CD4-positive, alpha-beta T cell treated with Interleukin-6 for 4 hours (primary cell): ENCODE measurements around the gene SLC25A15.

Experiments
- DNase-seq: peaks from one replicate; pipeline ENCODE4 v3.0.0-alpha.2; 2020; ENCODE audit warnings: mixed read lengths

The SLC25A15 gene

GRCh38 chr13:40789275-40790153, at the start of gene SLC25A15:
Gene SLC25A15 (plus strand): TSS chr13:40789611. CDS start chr13:40793227, 3,616 bp downstream.
- DNase-seq = peak; percentile 80

DNA sequence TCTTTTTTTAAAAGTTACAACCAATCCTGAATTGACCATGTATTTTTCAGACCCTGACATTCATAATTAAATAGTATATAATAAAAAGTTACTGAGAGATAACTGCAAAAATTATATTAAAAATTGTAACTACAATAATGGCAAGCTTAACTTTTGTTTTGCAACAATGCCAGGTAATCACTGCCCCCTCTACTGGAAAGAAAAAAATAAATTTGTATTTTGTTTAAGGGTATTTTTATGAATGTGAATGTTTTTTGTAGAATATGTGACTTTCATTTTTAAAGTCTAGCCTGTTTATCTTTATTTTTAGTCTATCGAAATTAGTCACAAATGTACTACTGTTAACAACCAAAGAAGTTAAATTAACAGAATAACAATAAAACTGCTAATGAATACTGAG, 40.1 kb upstream of the SLC25A15 start:
- DNase-seq = no peak

GRCh38 chr13:40755082-40755700, 34.2 kb upstream of the SLC25A15 start:
- no peak for DNase-seq

GRCh38 chr13:40756042-40756441, 33.4 kb upstream of the SLC25A15 start:
- no peak for DNase-seq

DNA sequence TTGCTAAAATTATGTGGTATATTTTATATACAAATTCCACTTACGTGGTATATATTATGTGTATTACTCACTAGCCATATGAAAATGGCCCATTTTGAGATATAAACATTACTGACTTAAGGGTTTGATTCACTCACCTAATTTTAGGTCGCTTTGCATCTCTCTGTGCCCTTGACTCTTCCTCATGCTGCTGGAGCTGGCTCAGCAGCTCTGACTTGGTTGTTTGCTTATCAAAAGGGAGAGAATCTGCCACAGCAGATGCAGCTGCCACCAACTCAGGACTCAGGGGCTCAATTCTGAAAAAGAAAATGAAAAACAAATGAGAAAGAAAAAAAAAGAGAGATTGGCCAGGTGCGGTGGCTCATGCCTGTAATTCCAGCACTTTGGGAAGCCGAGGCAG, 30.6 kb upstream of the SLC25A15 start:
- DNase-seq = no peak

GRCh38 chr13:40762849-40763248, 26.6 kb upstream of the SLC25A15 start:
- no peak for DNase-seq

DNA sequence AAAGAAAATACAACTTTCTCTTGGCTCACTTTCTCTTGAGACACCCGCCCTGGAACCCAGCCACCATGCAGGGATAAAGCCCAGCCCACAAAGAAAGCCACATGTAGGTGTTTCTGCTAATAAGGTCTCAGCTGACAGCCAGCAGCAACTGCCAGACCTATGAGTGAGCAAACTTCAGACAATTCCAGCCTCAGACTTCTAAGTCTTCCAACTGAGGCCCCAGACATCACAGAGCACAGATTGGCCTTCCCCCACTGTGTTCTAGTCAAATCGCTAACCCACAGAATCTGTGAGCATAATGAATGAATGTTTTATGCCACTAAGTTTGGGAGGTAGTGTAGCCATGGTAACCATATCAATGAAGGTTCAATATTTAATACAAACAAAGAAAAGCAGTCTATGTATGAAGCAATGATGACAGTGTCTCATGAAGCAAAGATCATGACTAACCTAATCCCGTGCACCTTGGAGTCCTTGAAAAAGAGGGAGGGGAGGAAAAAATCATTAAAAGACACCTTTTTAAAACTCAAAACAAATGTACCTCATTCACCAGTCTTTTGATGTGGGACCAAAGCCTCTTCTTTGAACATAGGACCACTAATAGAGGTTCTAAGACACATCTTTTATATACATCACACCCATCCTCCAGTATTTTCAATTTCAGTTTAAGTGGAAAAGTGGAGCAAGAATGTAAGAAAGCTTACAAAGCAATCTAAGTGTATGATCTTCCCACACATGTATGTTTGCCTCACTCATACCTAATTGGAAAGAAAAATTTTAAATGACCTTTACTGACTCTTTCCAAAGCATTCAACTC, 24.6 kb upstream of the SLC25A15 start:
- peak; percentile 33 for DNase-seq

DNA sequence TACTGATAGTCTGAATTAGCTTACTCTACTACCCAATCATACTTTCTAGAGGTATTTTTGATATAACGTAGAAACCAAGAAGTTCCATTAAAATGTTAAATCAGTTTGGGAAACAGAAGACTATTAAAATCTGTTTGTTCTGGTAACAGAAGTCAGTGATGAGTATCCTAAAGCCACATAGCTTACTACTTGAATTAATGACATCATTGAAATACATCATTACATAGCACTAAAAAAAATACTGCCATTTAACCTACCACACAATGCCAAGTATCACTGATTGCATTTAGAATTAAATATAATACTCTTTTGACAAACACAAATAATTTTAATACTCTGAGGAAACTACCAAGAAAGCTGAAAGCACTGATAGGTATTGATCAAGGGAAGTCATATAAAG, 23.8 kb upstream of the SLC25A15 start:
- no peak for DNase-seq

- DNase-seq = no peak
These were observed 19.4 kb upstream of the SLC25A15 start for GRCh38 chr13:40769970-40770369.

GRCh38 chr13:40770609-40770933, 18.8 kb upstream of the SLC25A15 start:
- DNase-seq = no peak

GRCh38 chr13:40770934-40771618, 18.3 kb upstream of the SLC25A15 start, which contains the start of gene MRPS31:
Gene MRPS31 (minus strand): TSS chr13:40771190. CDS start chr13:40771136, 54 bp downstream.
- peak; percentile 95 for DNase-seq

- DNase-seq = no peak
These were observed 16.5 kb upstream of the SLC25A15 start for GRCh38 chr13:40772765-40773473.

GRCh38 chr13:40774672-40775071, 14.7 kb upstream of the SLC25A15 start:
- no peak for DNase-seq

GRCh38 chr13:40776232-40776631, 13.2 kb upstream of the SLC25A15 start:
- DNase-seq = peak; percentile 60

GRCh38 chr13:40776681-40777165, 12.7 kb upstream of the SLC25A15 start:
- peak; percentile 88 for DNase-seq

DNA sequence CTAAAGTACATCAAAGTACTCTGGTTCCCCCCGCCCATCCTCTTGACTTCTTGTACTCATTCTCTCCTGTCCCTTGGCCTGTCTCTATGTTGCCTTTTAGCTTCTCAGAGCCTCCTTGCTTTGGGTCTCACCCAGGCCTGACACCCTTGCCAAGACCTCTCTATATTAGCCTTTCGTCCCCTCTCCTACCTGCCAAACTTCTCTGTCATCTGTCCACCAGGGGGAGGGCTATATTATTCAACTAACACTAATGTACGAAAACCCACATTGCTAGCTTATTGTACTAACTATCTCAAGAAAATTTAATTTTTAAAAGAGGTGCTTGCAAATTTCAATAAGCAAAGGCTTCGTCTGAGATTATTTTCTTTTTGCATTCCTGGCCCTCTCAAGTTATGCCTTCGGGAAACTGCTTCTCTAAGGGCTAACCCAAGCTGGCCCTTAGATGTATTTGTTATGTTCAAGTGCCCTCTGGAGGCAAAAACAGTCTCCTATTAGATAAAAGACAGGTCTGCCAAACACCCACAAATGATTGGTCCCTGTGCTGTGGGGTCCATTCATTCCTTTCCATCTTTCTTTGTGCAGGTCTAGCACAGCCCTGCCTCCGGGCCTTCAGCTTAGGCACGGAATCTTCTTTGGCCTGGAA, 12.1 kb upstream of the SLC25A15 start:
- peak; percentile 56 for DNase-seq

GRCh38 chr13:40777809-40778175, 11.6 kb upstream of the SLC25A15 start:
- DNase-seq = no peak

DNA sequence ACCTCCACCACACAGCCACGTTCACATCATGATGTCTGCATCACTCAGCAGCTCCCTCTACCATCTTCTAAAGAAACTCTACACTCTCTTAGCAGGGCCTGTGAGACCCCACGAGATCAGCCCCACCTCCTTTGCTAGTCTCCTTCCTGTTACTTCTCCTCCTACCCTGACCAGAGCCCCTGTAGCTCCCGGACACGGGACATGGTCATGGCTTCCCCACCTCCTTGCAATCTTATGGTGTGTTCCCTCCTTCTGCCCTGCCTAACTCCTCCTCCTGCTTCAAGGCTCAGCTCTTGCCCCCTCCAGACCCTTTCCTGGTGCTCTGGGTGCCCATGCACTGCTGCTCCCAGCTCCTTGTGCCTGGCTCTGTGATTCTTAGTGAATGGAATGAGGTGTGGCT, 10.4 kb upstream of the SLC25A15 start:
- DNase-seq = no peak

DNA sequence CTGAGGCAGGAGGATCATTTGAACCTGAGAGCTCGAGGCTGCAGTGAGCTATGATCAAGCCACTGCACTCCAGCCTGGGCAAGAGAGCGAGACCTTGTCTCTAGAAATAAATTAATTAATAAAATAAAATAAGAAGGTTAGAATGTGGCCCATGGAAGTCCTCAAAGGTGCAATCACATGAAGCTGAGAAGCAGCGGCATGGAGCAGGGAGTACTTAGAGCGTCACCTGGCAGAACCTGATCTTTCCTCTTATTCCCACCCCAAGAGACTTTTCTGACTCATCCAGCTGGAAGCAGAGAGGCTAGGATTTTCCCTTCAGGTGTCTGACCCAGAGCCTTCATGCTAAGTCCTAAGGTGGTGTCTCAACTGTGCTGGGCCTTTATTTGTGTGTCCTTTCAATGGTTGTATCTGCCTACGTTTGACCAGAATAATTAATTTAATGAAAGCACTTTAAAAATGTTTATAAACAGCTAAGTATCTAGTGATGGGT, 9.6 kb upstream of the SLC25A15 start:
- DNase-seq = no peak

DNA sequence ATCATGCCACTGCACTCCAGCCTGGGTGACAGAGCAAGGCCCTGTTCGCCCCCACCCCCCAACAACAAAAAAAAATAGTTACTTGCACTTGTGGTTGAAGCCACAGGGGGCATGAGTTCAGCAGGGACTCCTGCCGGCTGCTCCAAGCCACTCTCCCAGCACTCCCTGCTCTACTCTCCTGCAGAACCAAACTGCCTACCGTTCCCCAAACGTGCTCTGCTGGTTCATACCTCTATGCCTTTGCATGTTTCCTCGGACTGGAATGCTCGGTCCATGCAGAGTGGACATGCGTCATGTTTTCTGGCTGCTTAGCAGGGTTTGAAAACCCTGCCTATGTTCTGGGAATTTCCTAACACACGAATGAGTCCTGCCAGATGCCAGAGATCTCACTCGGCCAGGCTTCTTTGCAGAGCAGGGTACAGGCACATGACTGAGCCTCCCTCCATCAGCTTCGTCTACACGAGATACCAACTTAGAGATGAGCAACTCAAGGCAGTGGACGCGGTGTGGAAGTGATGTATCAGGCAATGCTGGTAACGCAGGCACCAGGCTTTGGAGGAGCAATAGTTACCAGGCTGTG, 8.5 kb upstream of the SLC25A15 start:
- DNase-seq = no peak

GRCh38 chr13:40781717-40782116, 7.7 kb upstream of the SLC25A15 start:
- DNase-seq = no peak
